ENCODE data around the gene EIF4EBP2. TPM values are rescaled to one million over a fixed set of nuclear protein-coding genes. Genes with fewer than 3 reads are reported as not detected.

The EIF4EBP2 gene
- total and polyA plus RNA-seq, 2 of the 13 experiments (the other 11 are each of a cell fraction or from before 2014, with no cell fraction given), result 16.9 to 22.0 TPM

- ATAC-seq (no peak), DNase-seq (ENCODE audit: low spot score) (no peak), FAIRE-seq (no peak)
- POLR2A ChIA-PET, result interaction anchor here (1.1 to 1.2 kb wide), 2 partner anchors 12 to 19 kb away, joined by 3 to 5 read pairs; no protein-coding TSS in a partner anchor
- Histone ChIP-seq H2AFZ (ENCODE audit: low read length) (no peak overlapping the region), H3K4me1 (ENCODE audit: insufficient read depth, low read length) (0 out of 2 replicates have a peak, but pooled peaks cover 6% of the 10 kb centered on the region), H3K36me3 (replicated peaks in 1 of 2; ENCODE audit: control insufficient read depth in 1 of 2, insufficient read depth in 2 of 2, low read length in 2 of 2) (peaks cover 17 to 47% of the 10 kb centered on the region in 2 experiments), H3K4me2 (ENCODE audit: low read depth, low read length) (no peak overlapping the region), H3K9me3 (ENCODE audit: low read length) (no peaks in the 10 kb centered on the region), H3K4me3 (replicated peaks in 1 of 3; ENCODE audit: insufficient read depth in 1 of 3, low read depth in 2 of 3, low read length in 3 of 3) (no peak overlapping the region), H3K9ac (ENCODE audit: insufficient read depth, low read depth, low read length) (no peak overlapping the region), H4K20me1 (ENCODE audit: insufficient read depth, low read length) (no peaks in the 10 kb centered on the region), H3K79me2 (ENCODE audit: insufficient read depth, low read length) (no peaks in the 10 kb centered on the region), H3K27ac (ENCODE audit: extremely low read length, insufficient read depth, low read length) (no peak overlapping the region), H3K27me3 (ENCODE audit: control insufficient read depth in 1 of 2, insufficient read depth in 2 of 2, low read length in 2 of 2) (no peaks in the 10 kb centered on the region)
- in situ Hi-C loops (cut with HindIII; ENCODE audit: extremely low pct_ligation_motif_present, low pct_unique_long_range_greater_than_20kb), result no loop called here
- no TSS peak for BruUV-seq (replicated peaks)
- 100% methylated on average over 3 of the region's 3 CpGs for WGBS (ENCODE audit: low lambda C conversion rate)
- intact Hi-C loops (cut with micrococcal nuclease; ENCODE audit: unreplicated experiment), result no loop called here
- CTCF ChIA-PET (ENCODE audit: low intra/inter-chr PET ratio, low total read pairs), result no interaction called here
- TF ChIP-seq TBX2 (CRISPR knock-in tag; IDR thresholded peaks at IDR 0.05; ENCODE audit: borderline replicate concordance) (no peak), NCOR1 (IDR thresholded peaks at IDR 0.05; ENCODE audit: borderline replicate concordance, low read length) (no peak), ZBTB3 (CRISPR knock-in tag; IDR thresholded peaks at IDR 0.05; ENCODE audit: borderline replicate concordance, low read depth) (no peak), ZFP82 (CRISPR knock-in tag; IDR thresholded peaks at IDR 0.05; ENCODE audit: borderline replicate concordance) (no peak), ZNF710 (CRISPR knock-in tag; IDR thresholded peaks at IDR 0.05; ENCODE audit: borderline replicate concordance) (no peak), ZNF136 (CRISPR knock-in tag; IDR thresholded peaks at IDR 0.05; ENCODE audit: low read depth) (no peak), TEAD3 (CRISPR knock-in tag; optimal IDR thresholded peaks at IDR 0.05; ENCODE audit: borderline replicate concordance) (no peak), TBL1XR1 (IDR thresholded peaks at IDR 0.05; ENCODE audit: borderline replicate concordance, low read length, partially characterized antibody) (no peak), ZNF143 (CRISPR knock-in tag; IDR thresholded peaks at IDR 0.05) (no peak), ZNF460 (CRISPR knock-in tag; IDR thresholded peaks at IDR 0.05; ENCODE audit: borderline replicate concordance) (no peak), TMF1 (CRISPR knock-in tag; IDR thresholded peaks at IDR 0.05; ENCODE audit: low read depth) (no peak), ZNF33A (CRISPR knock-in tag; IDR thresholded peaks at IDR 0.05; ENCODE audit: borderline replicate concordance) (no peak), FOXA1 (IDR thresholded peaks at IDR 0.05) (no peak), FOXA1 (CRISPR knock-in tag; IDR thresholded peaks at IDR 0.05) (no peak)
- TF ChIP-seq, protein P1, sequence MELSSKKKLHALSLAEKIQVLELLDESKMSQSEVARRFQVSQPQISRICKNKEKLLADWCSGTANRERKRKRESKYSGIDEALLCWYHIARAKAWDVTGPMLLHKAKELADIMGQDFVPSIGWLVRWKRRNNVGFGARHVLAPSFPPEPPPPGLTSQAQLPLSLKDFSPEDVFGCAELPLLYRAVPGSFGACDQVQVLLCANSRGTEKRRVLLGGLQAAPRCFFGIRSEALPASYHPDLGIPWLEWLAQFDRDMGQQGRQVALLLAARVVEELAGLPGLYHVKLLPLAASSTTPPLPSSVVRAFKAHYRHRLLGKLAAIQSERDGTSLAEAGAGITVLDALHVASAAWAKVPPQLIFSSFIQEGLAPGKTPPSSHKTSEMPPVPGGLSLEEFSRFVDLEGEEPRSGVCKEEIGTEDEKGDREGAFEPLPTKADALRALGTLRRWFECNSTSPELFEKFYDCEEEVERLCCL (CRISPR knock-in tag; IDR thresholded peaks at IDR 0.05; ENCODE audit: borderline replicate concordance), result no peak
- TF ChIP-seq, protein P2, sequence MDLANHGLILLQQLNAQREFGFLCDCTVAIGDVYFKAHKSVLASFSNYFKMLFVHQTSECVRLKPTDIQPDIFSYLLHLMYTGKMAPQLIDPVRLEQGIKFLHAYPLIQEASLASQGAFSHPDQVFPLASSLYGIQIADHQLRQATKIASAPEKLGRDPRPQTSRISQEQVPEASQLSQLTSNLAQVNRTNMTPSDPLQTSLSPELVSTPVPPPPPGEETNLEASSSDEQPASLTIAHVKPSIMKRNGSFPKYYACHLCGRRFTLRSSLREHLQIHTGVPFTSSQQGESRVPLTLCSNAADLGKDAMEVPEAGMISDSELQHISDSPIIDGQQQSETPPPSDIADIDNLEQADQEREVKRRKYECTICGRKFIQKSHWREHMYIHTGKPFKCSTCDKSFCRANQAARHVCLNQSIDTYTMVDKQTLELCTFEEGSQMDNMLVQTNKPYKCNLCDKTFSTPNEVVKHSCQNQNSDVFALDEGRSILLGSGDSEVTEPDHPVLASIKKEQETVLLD (CRISPR knock-in tag; IDR thresholded peaks at IDR 0.05; ENCODE audit: low read depth), result no peak
- TF ChIP-seq, protein P3, sequence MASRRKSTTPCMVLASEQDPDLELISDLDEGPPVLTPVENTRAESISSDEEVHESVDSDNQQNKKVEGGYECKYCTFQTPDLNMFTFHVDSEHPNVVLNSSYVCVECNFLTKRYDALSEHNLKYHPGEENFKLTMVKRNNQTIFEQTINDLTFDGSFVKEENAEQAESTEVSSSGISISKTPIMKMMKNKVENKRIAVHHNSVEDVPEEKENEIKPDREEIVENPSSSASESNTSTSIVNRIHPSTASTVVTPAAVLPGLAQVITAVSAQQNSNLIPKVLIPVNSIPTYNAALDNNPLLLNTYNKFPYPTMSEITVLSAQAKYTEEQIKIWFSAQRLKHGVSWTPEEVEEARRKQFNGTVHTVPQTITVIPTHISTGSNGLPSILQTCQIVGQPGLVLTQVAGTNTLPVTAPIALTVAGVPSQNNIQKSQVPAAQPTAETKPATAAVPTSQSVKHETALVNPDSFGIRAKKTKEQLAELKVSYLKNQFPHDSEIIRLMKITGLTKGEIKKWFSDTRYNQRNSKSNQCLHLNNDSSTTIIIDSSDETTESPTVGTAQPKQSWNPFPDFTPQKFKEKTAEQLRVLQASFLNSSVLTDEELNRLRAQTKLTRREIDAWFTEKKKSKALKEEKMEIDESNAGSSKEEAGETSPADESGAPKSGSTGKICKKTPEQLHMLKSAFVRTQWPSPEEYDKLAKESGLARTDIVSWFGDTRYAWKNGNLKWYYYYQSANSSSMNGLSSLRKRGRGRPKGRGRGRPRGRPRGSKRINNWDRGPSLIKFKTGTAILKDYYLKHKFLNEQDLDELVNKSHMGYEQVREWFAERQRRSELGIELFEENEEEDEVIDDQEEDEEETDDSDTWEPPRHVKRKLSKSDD (CRISPR knock-in tag; IDR thresholded peaks at IDR 0.05; ENCODE audit: low read depth), result no peak
Observed at GRCh38 chr10:70424320-70424719, 20.4 kb downstream of the EIF4EBP2 start.
